Measurements from ENCODE around the gene NME4. TPM values are rescaled to one million over a fixed set of nuclear protein-coding genes. Genes with fewer than 3 reads are reported as not detected.

The NME4 gene
- total RNA-seq, 2 donors from 2014 or later, result 38.3 to 63.6 TPM

GRCh38 chr16:380762-381011 lies 16.3 kb upstream of the NME4 start:
- no peak for TF ChIP-seq CTCF (IDR thresholded peaks at IDR 0.05)
- intact Hi-C loops (cut with DNase I), result loop anchor here (10.0 kb wide), 1 partner anchor 104 kb away; no protein-coding TSS in a partner anchor
- Histone ChIP-seq H3K9ac (ENCODE audit: low read depth in 2 of 2, low read length in 2 of 2) (peak overlapping the region; percentile 71 to 91), H3K27me3 (no peaks in the 10 kb centered on the region), H3K4me1 (peaks cover 19% of the 10 kb centered on the region), H3K9me3 (no peaks in the 10 kb centered on the region), H3K36me3 (no peaks in the 10 kb centered on the region), H3K27ac (peak overlapping the region; percentile 72), H3K4me3 (peak overlapping the region; percentile 98)
- DNase-seq, result no peak

GRCh38 chr16:381012-381788 lies 15.8 kb upstream of the NME4 start:
- Histone ChIP-seq H3K27ac (peak overlapping the region; percentile 72), H3K9ac (ENCODE audit: low read depth in 2 of 2, low read length in 2 of 2) (peak overlapping the region; percentile 71 to 91), H3K4me1 (peaks cover 19% of the 10 kb centered on the region), H3K4me3 (peak overlapping the region; percentile 98), H3K27me3 (no peaks in the 10 kb centered on the region), H3K9me3 (no peaks in the 10 kb centered on the region), H3K36me3 (no peaks in the 10 kb centered on the region)
- peak; percentile 55 for DNase-seq
- TF ChIP-seq CTCF (IDR thresholded peaks at IDR 0.05), result no peak
- intact Hi-C loops (cut with DNase I), result loop anchor here (10.0 kb wide), 1 partner anchor 104 kb away; no protein-coding TSS in a partner anchor

- Histone ChIP-seq H3K27ac (peak within 1 kb of the TSS; percentile 85), H3K4me3 (peak within 1 kb of the TSS; percentile 98), H3K9ac (ENCODE audit: low read depth in 2 of 2, low read length in 2 of 2) (peak within 1 kb of the TSS; percentile 89 to 96), H3K9me3 (no peaks in the 10 kb centered on the region), H3K4me1 (peaks cover 19% of the 10 kb centered on the region), H3K27me3 (no peaks in the 10 kb centered on the region), H3K36me3 (no peaks in the 10 kb centered on the region)
- intact Hi-C loops (cut with DNase I), result loop anchor here (10.0 kb wide), 1 partner anchor 103 kb away; no protein-coding TSS in a partner anchor
- no peak for TF ChIP-seq CTCF (IDR thresholded peaks at IDR 0.05)
- peak; percentile 63 for DNase-seq
Measured at GRCh38 chr16:381789-382717, 14.9 kb upstream of the NME4 start, which contains the start of gene PGAP6. PGAP6 (minus strand) TSS chr16:381978; CDS start chr16:381821, 157 bp downstream.

- H3K27me3 ChIP-seq, result no peaks in the 10 kb centered on the region
- DNase-seq, result peak; percentile 82
- H3K4me3 ChIP-seq, result peak overlapping the region; percentile 95
- H3K9me3 ChIP-seq, result no peaks in the 10 kb centered on the region
- H3K36me3 ChIP-seq, result no peaks in the 10 kb centered on the region
- no peak for TF ChIP-seq CTCF (IDR thresholded peaks at IDR 0.05)
- peak overlapping the region; percentile 85 for H3K27ac ChIP-seq
- intact Hi-C loops (cut with DNase I), result loop anchor here (10.0 kb wide), 1 partner anchor 101 kb away; no protein-coding TSS in a partner anchor
- peaks cover 19% of the 10 kb centered on the region for H3K4me1 ChIP-seq
- peak overlapping the region; percentile 19 to 89 for H3K9ac ChIP-seq (ENCODE audit: low read depth in 2 of 2, low read length in 2 of 2)
Measured at GRCh38 chr16:383326-384051, 13.5 kb upstream of the NME4 start.

Data from colonic mucosa (tissue), 4 donors.